ENCODE measurements around the gene UNC5C.

DNA sequence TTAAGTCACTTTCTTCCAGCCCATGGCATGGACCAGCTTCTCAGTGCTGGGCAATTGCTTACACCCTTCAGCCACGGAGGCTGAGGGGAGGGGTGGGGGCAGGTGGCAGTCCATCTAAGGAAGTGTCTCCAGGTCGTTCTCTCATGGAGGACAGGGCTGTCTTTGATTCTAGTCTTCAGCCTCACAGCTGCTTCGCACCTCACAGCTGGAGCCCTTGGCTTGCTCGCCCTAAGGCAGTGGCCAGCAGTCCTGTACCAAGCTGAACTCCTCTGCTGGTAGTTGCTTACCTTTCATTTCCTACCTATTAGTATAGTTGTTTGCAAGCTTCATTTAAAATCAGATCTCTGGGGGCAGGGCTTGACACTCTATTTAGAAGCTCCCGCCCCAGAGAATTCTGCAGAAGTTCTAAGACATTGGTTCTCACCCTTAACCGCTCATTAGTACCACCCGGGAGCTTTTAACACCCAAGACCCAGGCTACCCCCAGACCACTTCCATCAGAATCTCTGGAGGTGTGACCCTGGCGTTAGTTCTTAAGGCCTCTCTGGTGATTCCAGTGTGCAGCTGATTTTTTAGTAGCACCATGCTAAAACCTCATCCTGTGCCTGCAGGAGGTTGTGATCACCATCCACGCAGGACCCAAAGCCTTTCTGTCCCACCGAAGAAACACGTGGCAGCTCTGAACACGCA, 386.8 kb downstream of the UNC5C start:
- TF ChIP-seq CTCF (IDR thresholded peaks at IDR 0.05) (no peak), POLR2A (IDR thresholded peaks at IDR 0.05) (no peak)
